K562 (cell line): ENCODE results near the gene CDCP1. TPM values are rescaled to one million over a fixed set of nuclear protein-coding genes. Genes with fewer than 3 reads are reported as not detected.
A peak's percentile ranks its signal among the peaks of the same experiment; 100 is the strongest.

Experiments used
- ATAC-seq: fragments of 200-7000 bp; cut with Tn5 transposase; 3 replicates; pipeline ENCODE4 v1.9.1; 2020; ENCODE audit warnings: moderate library complexity
- BruUV-seq: library from RNA; stranded (reverse); fragments of 400-500 nt; replicated peaks from 2 replicates; lab custom pipeline; 2021; lab: Mats Ljungman, UMichigan
- CTCF ChIA-PET: fragments of 300-600 bp; formaldehyde crosslinking; extraction: SDS; loops from one replicate; lab custom pipeline; 2021; ENCODE audit warnings: low intra/inter-chr PET ratio; lab: Yijun Ruan, JAX
- POLR2A ChIA-PET: fragments of 300-600, 350-650 bp; sonication (Branson Sonifier 250); formaldehyde crosslinking; extraction: SDS; loops from one replicate; lab custom pipeline; 2021; ENCODE audit warnings: antibody characterized with exemption, inconsistent platforms; lab: Yijun Ruan, JAX
- DNase-seq, 4 experiments: peaks; one replicate each; pipeline versions ENCODE4 v3.0.0 to v3.0.0-alpha.2; 2011 to 2018; ENCODE audit warnings: low spot score in 3 of 4, mixed read lengths in 3 of 4; ENCODE audit errors: extremely low read depth in 1 of 4
- FAIRE-seq: peaks from 2 replicates; lab custom pipeline; 2011; peaks lifted over from hg19 to GRCh38; lab: Jason Lieb, UNC
- H2AFZ ChIP-seq: 2 replicates; pipeline ENCODE4 v1.6.0; 2011; ENCODE audit warnings: low read depth, low read length, control low read depth, inconsistent platforms
- H3K27ac ChIP-seq: fragments of 200-600 bp; 3 replicates; pipeline ENCODE4 v1.8.0; 2011; ENCODE audit warnings: low read depth, mild to moderate bottlenecking, control low read depth, inconsistent platforms, low read length, moderate library complexity, mixed read lengths; ENCODE audit errors: extremely low read depth
- H3K27me3 ChIP-seq, 2 experiments: fragments of 300-600 bp in 1 of 2; 2 replicates in 1 of 2; 3 replicates in 1 of 2; pipeline versions ENCODE4 v1.6.0 to v1.8.0; 2011; ENCODE audit warnings: inconsistent platforms in 2 of 2, low read length in 2 of 2, mild to moderate bottlenecking in 1 of 2, mixed read lengths in 1 of 2, moderate library complexity in 1 of 2; ENCODE audit not compliant: control insufficient read depth in 2 of 2, insufficient read depth in 2 of 2
- H3K36me3 ChIP-seq: fragments of 300-600 bp; 3 replicates; pipeline ENCODE4 v1.8.0; 2011; ENCODE audit warnings: mild to moderate bottlenecking, low read length, inconsistent platforms; ENCODE audit not compliant: control insufficient read depth, insufficient read depth
- H3K4me1 ChIP-seq, 2 experiments: fragments of 200-600 bp in 1 of 2; replicated peaks in 1 of 2; 2 replicates in 1 of 2; 3 replicates in 1 of 2; pipeline versions ENCODE4 v1.5.1 to v1.8.0; 2011; ENCODE audit warnings: inconsistent platforms in 2 of 2, low read length in 2 of 2, mild to moderate bottlenecking in 1 of 2, mixed read lengths in 1 of 2, moderate library complexity in 1 of 2; ENCODE audit not compliant: control insufficient read depth in 2 of 2, insufficient read depth in 2 of 2
- H3K4me2 ChIP-seq: 2 replicates; pipeline ENCODE4 v1.6.1; 2011; ENCODE audit warnings: low read length, control low read depth, inconsistent platforms, mixed read lengths; ENCODE audit not compliant: insufficient read depth
- H3K4me3 ChIP-seq: fragments of 200-600 bp; sonication (generic), shearing (Covaris generic); 2 replicates; pipeline ENCODE4 v1.5.1; 2016; ENCODE audit warnings: control low read depth, inconsistent platforms
- H3K79me2 ChIP-seq: fragments of 200-600 bp; 3 replicates; pipeline ENCODE4 v1.8.0; 2011; ENCODE audit warnings: low read length, inconsistent platforms; ENCODE audit not compliant: control insufficient read depth, insufficient read depth
- H3K9ac ChIP-seq, 2 experiments: 2 replicates each; pipeline versions ENCODE4 v1.6.0 to v1.6.1; 2011; ENCODE audit warnings: low read depth in 2 of 2, low read length in 2 of 2, control low read depth in 1 of 2, inconsistent platforms in 1 of 2, mild to moderate bottlenecking in 1 of 2, mixed read lengths in 1 of 2; ENCODE audit not compliant: insufficient read depth in 1 of 2
- H3K9me1 ChIP-seq: one replicate; pipeline ENCODE4 v1.6.0; 2011; ENCODE audit warnings: inconsistent platforms, mild to moderate bottlenecking, low read length, moderate library complexity; ENCODE audit not compliant: control insufficient read depth, insufficient read depth
- H3K9me3 ChIP-seq: replicated peaks from 2 replicates; pipeline ENCODE4 v1.5.1; 2011; ENCODE audit warnings: low read depth, low read length, inconsistent platforms; ENCODE audit not compliant: control insufficient read depth, insufficient read depth
- H4K20me1 ChIP-seq: replicated peaks from 2 replicates; pipeline ENCODE4 v1.6.1; 2011; ENCODE audit warnings: low read length, inconsistent platforms, mixed read lengths; ENCODE audit not compliant: control insufficient read depth, insufficient read depth
- ARNT ChIP-seq, 2 experiments: fragments of 450-650 bp; IDR thresholded peaks; 2 replicates each; pipeline ENCODE4 v1.6.1; 2016; ENCODE audit warnings: mild to moderate bottlenecking in 1 of 2
- BRF1 ChIP-seq: IDR thresholded peaks from 3 replicates; pipeline ENCODE4 v1.6.1; 2011; ENCODE audit warnings: borderline replicate concordance, mild to moderate bottlenecking; ENCODE audit not compliant: insufficient read length; ENCODE audit errors: extremely low read depth
- CAMTA2 ChIP-seq: fragments of 250-450 bp; sonication (Bioruptor Pico); conservative IDR thresholded peaks from 2 replicates; pipeline ENCODE4 v1.5.1; 2022
- CCAR2 ChIP-seq: fragments of 200-400 bp; formaldehyde crosslinking; IDR thresholded peaks from 2 replicates; pipeline ENCODE4 v1.6.1; 2017; ENCODE audit warnings: mild to moderate bottlenecking, low read depth, low read length
- CEBPG ChIP-seq, 3 experiments: fragments of 200-800 bp in 1 of 3; sonication (Bioruptor generic) in 1 of 3; sonication (generic) in 1 of 3; formaldehyde crosslinking in 1 of 3; IDR thresholded peaks in 2 of 3; conservative IDR thresholded peaks in 1 of 3; 2 replicates each; pipeline versions ENCODE4 v1.6.1 to v1.8.0; 2016 to 2022; ENCODE audit warnings: missing compliant biosample characterization in 2 of 3, missing genetic modification characterization in 2 of 3, mild to moderate bottlenecking in 1 of 3, missing genetic modification reagents in 1 of 3
- E2F8 ChIP-seq: fragments of 450-650 bp; IDR thresholded peaks from 2 replicates; pipeline ENCODE4 v1.7.1; 2018; ENCODE audit warnings: mild to moderate bottlenecking, low read depth; ENCODE audit not compliant: partially characterized antibody
- HDGF ChIP-seq: fragments of 450-650 bp; IDR thresholded peaks from 2 replicates; pipeline ENCODE4 v1.6.1; 2016
- JUND ChIP-seq, 2 experiments: IDR thresholded peaks; 2 replicates in 1 of 2; 3 replicates in 1 of 2; pipeline ENCODE4 v1.6.1; 2011; ENCODE audit warnings: borderline replicate concordance in 2 of 2, low read depth in 2 of 2, low read length in 2 of 2, improper control_type of control experiment in 1 of 2, missing biosample characterization in 1 of 2, missing genetic modification characterization in 1 of 2, missing genetic modification reagents in 1 of 2
- MLLT1 ChIP-seq, 2 experiments: fragments of 450-650 bp; IDR thresholded peaks; 2 replicates each; pipeline ENCODE4 v1.6.1; 2016
- PKNOX1 ChIP-seq: fragments of 450-650 bp; IDR thresholded peaks from 2 replicates; pipeline ENCODE4 v1.6.1; 2016
- SETDB1 ChIP-seq: IDR thresholded peaks from one replicate; pipeline ENCODE4 v1.6.1; 2012; ENCODE audit warnings: low read length, control low read depth, inconsistent platforms
- SRSF9 ChIP-seq: fragments of 200-400 bp; formaldehyde crosslinking; IDR thresholded peaks from 2 replicates; pipeline ENCODE4 v1.6.1; 2017; ENCODE audit warnings: low read depth, low read length, borderline replicate concordance
- TCF3 ChIP-seq: sonication (generic); formaldehyde crosslinking; IDR thresholded peaks from 2 replicates; pipeline ENCODE4 v1.4.0; 2020; ENCODE audit warnings: mild to moderate bottlenecking, missing genetic modification reagents
- ZNF780A ChIP-seq: fragments of 250-450 bp; sonication (Bioruptor Pico); IDR thresholded peaks from 2 replicates; pipeline ENCODE4 v1.5.0; 2021; ENCODE audit warnings: mild to moderate bottlenecking
- WGBS: fragments of 100-300 bp; shearing (Covaris generic); methylation state at CpG from one replicate; pipeline ENCODE4 v1.1.6; 2016; ENCODE audit warnings: low coverage, mixed read lengths; ENCODE audit not compliant: insufficient coverage; ENCODE audit errors: missing lambda C conversion rate; 5-methylcytosine and 5-hydroxymethylcytosine counted together
- in situ Hi-C: fragments of 300-500 bp; cut with MboI; formaldehyde crosslinking; loops from 4 replicates; pipeline ENCODE4 v1.15.0; 2018; ENCODE audit warnings: inconsistent platforms, mixed read lengths
- intact Hi-C: fragments of 100-400 bp; cut with micrococcal nuclease; formaldehyde crosslinking; loops from 2 replicates; pipeline ENCODE4 v1.14.2; 2022
- polyA plus RNA-seq, 8 experiments: library from polyadenylated mRNA; depleted of rRNA in 4 of 8; stranded (reverse) in 5 of 8; unstranded in 3 of 8; fragments of >200 nt; fragmentation: Nextera tagmentation in 2 of 8; fragmentation: Illumina TruSeq in 1 of 8; extraction: Ambion mirVana in 2 of 8; extraction: Trizol in 1 of 8; gene quantifications; 2 replicates each; pipeline versions ENCODE4 v1.2.1 to v1.2.3, GENCODE V29; 2011 to 2014; ENCODE audit warnings: inconsistent platforms in 1 of 8, missing spikeins in 1 of 8
- total RNA-seq, 7 experiments: library from RNA; depleted of rRNA in 6 of 7; stranded (reverse); fragments of >200 nt in 6 of 7; fragmentation: Illumina TruSeq in 2 of 7; extraction: Trizol in 2 of 7; gene quantifications; 2 replicates each; pipeline versions ENCODE4 v1.2.1 to v1.2.3, GENCODE V29; 2011 to 2021; ENCODE audit warnings: low replicate concordance in 1 of 7

CDCP1 gene
- total and polyA plus RNA-seq, 9 of the 15 experiments (the other 6 are each of a cell fraction or from before 2014, with no cell fraction given): 3.9 to 16.4 (median 5.2) TPM

- TF ChIP-seq MLLT1 (IDR thresholded peaks at IDR 0.05) (no peak), CEBPG (CRISPR knock-in tag; IDR thresholded peaks at IDR 0.05) (peak; percentile 66; the same call in 1 of the 2 replicates), CEBPG (tag; conservative IDR thresholded peaks at IDR 0.05 in 1 of 2, IDR thresholded peaks at IDR 0.05 in 1 of 2) (no peak), CAMTA2 (no peak), BRF1 (no peak), SETDB1 (no peak)
Observed at GRCh38 chr3:45127130-45127822, 18.9 kb downstream of the CDCP1 start (continued).

GRCh38 chr3:45126730-45127129 is 19.4 kb downstream of the CDCP1 start:
- H3K27ac ChIP-seq: peak overlapping the region; percentile 65; the same call in 1 of the 3 replicates
- no peak overlapping the region for H3K4me2 ChIP-seq
- H3K4me3 ChIP-seq: no peak overlapping the region
- ChIA-PET CTCF (no interaction called here), POLR2A (interaction anchor here (1.0 to 2.8 kb wide), 5 partner anchors 8 to 22 kb away, joined by 3 to 11 read pairs (median 3); no protein-coding TSS in a partner anchor)
- H3K79me2 ChIP-seq: peaks cover 14% of the 10 kb centered on the region; the same call in 1 of the 3 replicates
- no TSS peak for BruUV-seq
- in situ Hi-C loops: no loop called here
- H3K9me3 ChIP-seq: no peaks in the 10 kb centered on the region
- no peak for ATAC-seq
- 58% methylated on average over 6 of the region's 6 CpGs for WGBS
- no peaks in the 10 kb centered on the region; the same call in 1 of the 3 replicates for H3K36me3 ChIP-seq
- H3K9me1 ChIP-seq: no peaks in the 10 kb centered on the region
- no peaks in the 10 kb centered on the region for H4K20me1 ChIP-seq
- intact Hi-C loops: no loop called here
- H3K9ac ChIP-seq: peak overlapping the region in 1 of 2 experiments; percentile 45; a peak in 1 of 4 replicates
- no peak for DNase-seq
- no peak for FAIRE-seq
- H3K27me3 ChIP-seq: no peaks in the 10 kb centered on the region
- H2AFZ ChIP-seq: peak overlapping the region; percentile 88
- H3K4me1 ChIP-seq: peaks cover 8 to 50% of the 10 kb centered on the region in 2 experiments; a peak in 4 of 5 replicates
- TF ChIP-seq SRSF9 (no peak), CCAR2 (no peak), E2F8 (no peak), TCF3 (CRISPR knock-in tag) (no peak), ZNF780A (CRISPR knock-in tag) (no peak), ARNT (IDR thresholded peaks at IDR 0.05) (no peak), HDGF (no peak), PKNOX1 (peak; percentile 88), JUND (IDR thresholded peaks at IDR 0.05; ENCODE audit: borderline replicate concordance, low read depth, low read length) (no peak), JUND (tag; IDR thresholded peaks at IDR 0.05; ENCODE audit: borderline replicate concordance, low read depth, low read length) (0 out of 3 replicates have a peak, but pooled peaks have one; percentile 38)
